NOMO-1 treated with DMSO at 0.1 percent for 48 hours (cell line): ENCODE results near the gene ZNF37A.
"Not testable (repeated sequence)": the region's sequence is repeated elsewhere in the genome, so short reads cannot be mapped to it uniquely, and the experiment has no call there.

Experiments
- DNase-seq: peaks from one replicate; lab custom pipeline; 2025; ENCODE audit not compliant: unreplicated experiment; lab: John Stamatoyannopoulos, UW

The ZNF37A gene

GRCh38 chr10:38147686-38148085, 53.5 kb downstream of the ZNF37A start:
- no peak for DNase-seq

GRCh38 chr10:38150891-38151463, 56.8 kb downstream of the ZNF37A start:
- not testable (repeated sequence) for DNase-seq

- DNase-seq: no peak
Measured at GRCh38 chr10:38156416-38157269, 62.5 kb downstream of the ZNF37A start.

- no peak for DNase-seq
Measured at GRCh38 chr10:38157270-38157685, 63.1 kb downstream of the ZNF37A start.

GRCh38 chr10:38159004-38159403, 64.9 kb downstream of the ZNF37A start:
- DNase-seq: no peak

- DNase-seq: no peak
Measured at GRCh38 chr10:38163617-38164016, 69.5 kb downstream of the ZNF37A start.

- DNase-seq: no peak
Measured at GRCh38 chr10:38174336-38174735, 80.2 kb downstream of the ZNF37A start.

GRCh38 chr10:38184477-38184876, 90.3 kb downstream of the ZNF37A start:
- no peak for DNase-seq
